HG02852 (cell line): Measurements from ENCODE around the gene PARP12.
A peak's percentile ranks its signal among the peaks of the same experiment; 100 is the strongest.
"Not testable (repeated sequence)": the region's sequence is repeated elsewhere in the genome, so short reads cannot be mapped to it uniquely, and the experiment has no call there.

Experiments
- ATAC-seq: cut with Tn5 transposase; IDR thresholded peaks from one replicate; pipeline ENCODE4 v1.9.1; 2021; ENCODE audit warnings: mild to moderate bottlenecking, moderate library complexity; ENCODE audit not compliant: unreplicated experiment

The PARP12 gene

GRCh38 chr7:140062528-140063299, at the start of gene PARP12:
Gene PARP12 (minus strand): TSS chr7:140062951. CDS start chr7:140062847, 104 bp downstream.
- peak; percentile 91 for ATAC-seq

GRCh38 chr7:140108777-140109176, 46.0 kb upstream of the PARP12 start:
- not testable (repeated sequence) for ATAC-seq

DNA sequence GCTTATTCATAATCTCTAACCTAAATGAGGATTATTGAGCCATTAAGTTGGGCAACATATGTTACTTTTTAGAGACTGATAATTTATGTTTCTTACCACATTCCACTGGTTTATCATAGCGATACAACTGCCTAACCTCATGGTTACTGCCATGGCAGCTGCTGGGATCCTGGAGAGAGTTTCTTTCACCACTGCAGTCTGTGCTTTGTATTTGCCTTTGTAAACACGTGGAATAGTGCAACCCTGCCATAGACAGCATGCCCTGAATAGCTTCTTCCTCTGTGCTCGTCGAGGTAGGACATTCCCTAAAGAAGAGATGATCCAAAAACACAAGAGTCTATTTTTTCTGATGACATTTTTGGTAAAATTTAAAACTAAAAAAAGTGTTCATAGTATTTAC, 33.7 kb upstream of the PARP12 start:
- ATAC-seq, result no peak

DNA sequence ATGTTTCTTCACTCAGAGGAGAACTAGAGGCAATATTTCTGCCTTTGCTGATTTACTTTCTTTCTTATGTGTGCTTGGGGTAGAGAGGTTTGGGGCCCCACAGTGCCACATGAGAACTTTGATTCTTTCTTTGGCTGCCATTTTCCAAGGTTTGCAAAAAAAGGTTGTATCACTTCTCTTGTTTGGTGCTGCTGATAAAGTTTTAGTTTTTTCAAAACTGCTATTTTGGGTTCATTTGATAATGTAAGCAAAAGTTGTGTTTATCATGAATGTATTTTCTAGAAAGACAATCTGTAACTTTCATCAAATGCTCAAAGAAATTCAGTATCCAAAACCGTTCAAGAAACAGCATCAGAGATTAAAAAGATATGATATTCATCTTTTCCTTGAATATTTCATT, 30.6 kb upstream of the PARP12 start:
- ATAC-seq, result no peak

DNA sequence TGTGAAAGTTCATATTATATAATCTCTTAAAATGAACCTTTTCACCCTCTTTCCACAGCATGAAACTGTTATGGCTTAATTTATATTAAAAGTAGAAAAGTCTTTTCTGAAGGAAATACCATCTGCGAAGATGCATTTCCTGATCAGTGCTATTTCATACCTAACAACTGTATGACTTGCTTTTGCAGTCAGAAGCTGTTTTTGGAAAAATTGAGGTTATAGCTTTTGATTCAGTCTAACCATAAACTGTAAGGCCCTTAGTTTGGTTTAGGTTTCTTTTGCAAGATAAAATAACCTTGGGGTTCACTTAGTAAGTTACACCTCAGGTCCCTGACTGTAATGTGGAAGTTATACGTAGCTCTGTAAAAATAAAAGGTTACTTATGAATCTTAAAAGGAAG, 22.7 kb upstream of the PARP12 start:
- ATAC-seq, result no peak

DNA sequence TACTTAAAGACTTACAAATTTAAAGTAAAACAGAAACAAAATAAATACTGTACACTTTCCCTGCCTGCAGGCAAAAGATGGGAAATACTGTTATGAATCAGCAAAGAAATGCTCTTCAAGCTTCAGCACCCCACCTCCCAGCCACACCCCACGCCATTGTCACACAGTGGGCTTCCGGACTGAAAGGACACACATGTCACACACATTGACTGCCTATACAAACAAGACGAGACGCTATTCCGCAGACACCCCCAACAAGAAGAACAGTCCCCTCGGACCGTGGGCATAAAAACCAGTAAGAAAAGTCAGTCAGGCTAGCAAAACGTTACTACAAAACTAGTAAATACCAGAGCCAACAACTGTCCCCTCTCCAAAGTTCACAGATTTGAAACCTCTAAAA, 22.2 kb upstream of the PARP12 start:
- peak; percentile 97 for ATAC-seq

GRCh38 chr7:140084142-140084655, 21.4 kb upstream of the PARP12 start:
- ATAC-seq, result no peak

DNA sequence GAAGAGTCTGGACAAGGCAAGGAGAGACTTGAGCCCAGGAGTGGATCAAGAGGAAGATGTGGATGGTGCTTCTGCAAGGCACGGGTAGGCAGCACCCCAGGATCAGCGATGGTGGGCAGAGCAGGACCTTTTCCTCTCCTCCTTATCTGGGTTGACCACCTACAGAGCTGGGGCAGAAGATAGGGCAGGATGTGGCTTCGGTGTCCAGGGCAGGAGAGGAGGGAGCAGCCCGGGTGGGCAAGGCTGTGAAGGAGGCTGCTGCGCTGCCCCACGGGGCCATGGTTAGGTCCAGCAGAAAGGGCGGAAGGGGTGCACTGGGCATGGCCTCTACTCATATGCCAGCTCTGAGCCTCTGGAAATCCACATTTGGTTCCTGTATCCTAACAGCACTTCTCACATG, 20.0 kb upstream of the PARP12 start:
- no peak for ATAC-seq

- ATAC-seq, result no peak
These were observed 19.1 kb upstream of the PARP12 start for GRCh38 chr7:140081774-140082425.

GRCh38 chr7:140080919-140081318, 18.2 kb upstream of the PARP12 start:
- ATAC-seq, result no peak

- no peak for ATAC-seq
These were observed 16.4 kb upstream of the PARP12 start for GRCh38 chr7:140079121-140079536.

DNA sequence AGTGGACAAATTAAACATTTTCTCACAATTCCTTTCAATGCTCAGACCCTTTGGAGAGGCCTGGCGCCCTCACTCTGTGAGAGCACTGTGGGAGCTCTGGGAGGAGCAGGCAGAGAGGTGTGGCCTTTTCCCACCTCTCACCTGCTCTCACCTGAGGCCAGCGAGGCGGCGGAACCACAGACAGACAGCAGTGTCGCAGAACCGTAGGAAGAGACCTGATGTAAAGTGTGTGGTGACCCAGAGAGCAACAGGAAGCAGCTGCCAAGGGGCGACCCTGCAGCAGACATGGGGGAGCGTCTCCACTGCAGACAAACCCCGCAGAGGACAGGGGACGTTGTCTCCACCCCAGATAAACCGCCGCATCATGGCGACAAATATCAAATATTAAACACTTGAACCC, 15.6 kb upstream of the PARP12 start:
- ATAC-seq, result no peak

- no peak for ATAC-seq
These were observed 12.0 kb upstream of the PARP12 start for GRCh38 chr7:140074780-140075179.

DNA sequence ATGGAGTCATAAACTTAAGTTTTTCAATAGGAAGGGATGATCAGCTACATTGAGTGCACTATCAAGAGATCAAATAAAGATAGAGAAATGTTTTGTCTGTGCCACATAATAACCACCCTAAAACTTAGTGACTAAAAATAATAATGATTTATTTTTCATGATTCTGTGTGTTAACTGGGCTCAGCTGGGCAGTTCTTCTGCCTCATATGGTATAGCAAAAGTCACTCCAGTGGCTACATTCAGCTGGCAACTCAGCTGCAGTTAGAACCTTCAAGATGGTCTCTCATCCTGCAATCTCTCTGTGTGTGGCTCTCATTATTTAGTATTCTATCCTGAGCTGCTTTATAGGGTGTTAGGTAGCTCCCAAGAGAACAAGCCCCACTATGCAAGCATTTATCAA, 7.8 kb upstream of the PARP12 start:
- ATAC-seq, result no peak

- ATAC-seq, result no peak
These were observed 6.7 kb upstream of the PARP12 start for GRCh38 chr7:140069298-140069949.

DNA sequence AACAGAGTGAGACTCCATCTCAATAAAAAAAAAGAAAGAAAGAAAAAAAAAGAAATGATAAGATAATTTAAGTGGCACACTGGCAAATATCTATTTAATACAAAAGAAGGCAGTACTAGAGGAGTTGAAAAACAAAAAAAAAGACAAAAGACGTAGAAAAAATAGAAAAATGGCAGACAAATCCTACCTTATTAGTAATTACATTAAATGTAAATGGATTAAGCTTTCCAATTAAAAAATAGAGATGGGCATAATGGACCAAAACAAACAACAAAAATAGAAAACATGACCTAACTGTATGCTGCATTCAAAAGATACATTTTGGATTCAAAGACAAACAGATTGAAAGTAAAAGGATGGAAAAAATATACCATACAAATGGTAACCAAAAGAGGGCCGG, 5.3 kb upstream of the PARP12 start:
- ATAC-seq, result no peak

GRCh38 chr7:140067052-140067451, 4.3 kb upstream of the PARP12 start:
- no peak for ATAC-seq

- peak; percentile 35 for ATAC-seq
These were observed 628 bp downstream of the PARP12 start for GRCh38 chr7:140062118-140062527.

DNA sequence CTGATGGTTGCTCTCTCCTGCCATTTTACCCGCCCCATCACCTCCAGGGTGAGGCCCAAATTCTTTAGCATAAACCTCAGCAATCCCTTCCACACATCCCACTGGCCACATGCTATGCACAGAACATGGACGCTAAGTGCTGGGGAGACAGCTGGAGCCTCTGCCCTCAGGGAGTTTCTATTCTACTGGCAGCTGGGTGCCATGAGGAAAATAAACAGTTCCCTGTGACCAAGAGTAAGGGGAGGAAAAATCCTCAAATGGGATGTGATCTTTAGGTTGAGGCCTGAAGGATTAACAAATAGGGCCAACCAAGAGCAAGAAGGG, 1.2 kb downstream of the PARP12 start:
- ATAC-seq, result no peak

DNA sequence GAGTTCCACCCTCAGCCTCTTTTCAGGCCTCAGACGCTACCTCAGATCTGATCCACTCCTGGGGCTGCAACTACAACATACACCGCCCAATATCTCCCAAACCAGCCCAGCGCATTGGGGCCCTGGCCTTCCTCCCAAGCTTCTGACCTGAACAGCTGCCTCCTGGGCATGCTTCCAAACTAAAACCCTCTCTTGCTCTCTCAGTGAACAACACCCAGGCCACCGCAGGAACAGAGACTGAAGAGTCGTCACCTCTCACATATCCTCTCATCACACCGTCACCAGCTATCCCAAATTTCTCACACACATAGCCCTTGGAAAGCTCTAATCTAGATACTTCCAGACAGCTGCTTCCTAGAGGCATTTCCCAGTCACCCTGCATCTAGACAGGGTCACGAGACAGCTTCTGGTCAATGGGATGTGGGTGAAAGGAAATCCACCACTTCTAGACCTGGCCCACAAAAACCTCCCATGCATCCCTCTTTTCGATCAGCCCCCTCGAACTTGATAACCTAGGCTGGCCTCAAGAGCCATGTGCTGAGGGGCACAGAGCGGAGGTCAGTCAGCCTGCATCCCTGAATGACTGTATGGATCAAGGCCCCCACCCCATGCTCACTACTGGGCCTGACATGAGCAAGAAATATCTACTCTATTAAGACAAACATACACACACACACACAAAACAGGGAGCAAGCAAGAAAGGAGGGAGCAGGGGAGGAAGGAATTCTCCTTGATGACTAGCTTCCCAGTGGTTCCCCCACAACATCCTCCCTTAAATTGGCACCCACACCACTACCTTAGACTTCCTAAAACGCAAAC, 1.8 kb downstream of the PARP12 start:
- no peak for ATAC-seq

- no peak for ATAC-seq
These were observed 2.5 kb downstream of the PARP12 start for GRCh38 chr7:140060243-140060630.
